GM10248 (cell line): ENCODE data around the gene RREB1.

ENCODE experiments used
- CTCF ChIA-PET: fragments of 300-600 bp; sonication (Branson Sonifier 250); formaldehyde crosslinking; extraction: SDS; loops from one replicate; lab custom pipeline; 2021; ENCODE audit warnings: antibody characterized with exemption; lab: Yijun Ruan, JAX
- POLR2A ChIA-PET: fragments of 350-650 bp; sonication (Branson Sonifier 250); formaldehyde crosslinking; extraction: SDS; loops from one replicate; lab custom pipeline; 2020; ENCODE audit warnings: antibody characterized with exemption; lab: Yijun Ruan, JAX
- DNase-seq: peaks from one replicate; pipeline ENCODE4 v3.0.0; 2012; ENCODE audit errors: extremely low spot score
- CTCF ChIP-seq: IDR thresholded peaks from 2 replicates; pipeline ENCODE4 v1.5.1; 2012; ENCODE audit warnings: mild to moderate bottlenecking, low read depth; ENCODE audit errors: extremely low read depth, missing control alignments, control extremely low read depth

Gene RREB1

GRCh38 chr6:7230327-7230691 is 122.5 kb downstream of the RREB1 start:
- DNase-seq, result no peak
- POLR2A ChIA-PET, result no interaction called here
- CTCF ChIA-PET, result interaction anchor here (1.6 kb wide), 1 partner anchor 8 kb away, joined by 3 read pairs; no protein-coding TSS in a partner anchor
- TF ChIP-seq CTCF, result no peak

GRCh38 chr6:7230956-7231713 is 123.4 kb downstream of the RREB1 start:
- no peak for TF ChIP-seq CTCF
- DNase-seq, result no peak
- CTCF ChIA-PET, result interaction anchor here (1.9 kb wide), 1 partner anchor 13 kb away, joined by 16 read pairs; no protein-coding TSS in a partner anchor
- POLR2A ChIA-PET, result no interaction called here

- no peak for DNase-seq
- POLR2A ChIA-PET, result interaction anchor here (0.6 kb wide), 1 partner anchor 269 kb away, joined by 7 read pairs; no protein-coding TSS in a partner anchor
- CTCF ChIA-PET, result interaction anchor here (1.9 kb wide), 1 partner anchor 12 kb away, joined by 16 read pairs; no protein-coding TSS in a partner anchor
- TF ChIP-seq CTCF, result no peak
Observed at GRCh38 chr6:7232351-7232750, 124.6 kb downstream of the RREB1 start.

- ChIA-PET CTCF (interaction anchor here (0.6 to 2.2 kb wide), 10 partner anchors 9 to 516 kb away, joined by 3 to 20 read pairs (median 3); no protein-coding TSS in a partner anchor), POLR2A (no interaction called here)
- TF ChIP-seq CTCF, result no peak
- DNase-seq, result no peak
Observed at GRCh38 chr6:7234547-7234946, 126.8 kb downstream of the RREB1 start.

GRCh38 chr6:7235712-7236305 is 128.0 kb downstream of the RREB1 start:
- ChIA-PET CTCF (interaction anchor here (0.6 to 2.2 kb wide), 12 partner anchors 8 to 576 kb away, joined by 3 to 20 read pairs (median 4); no protein-coding TSS in a partner anchor), POLR2A (no interaction called here)
- no peak for DNase-seq
- TF ChIP-seq CTCF, result no peak
